Measurements from ENCODE around the gene HMGB2.

Gene HMGB2

GRCh38 chr4:173362666-173363065, 28.5 kb upstream of the HMGB2 start:
- peak; percentile 49 for DNase-seq (ENCODE audit: low read depth)
- no peak for TF ChIP-seq CTCF (IDR thresholded peaks at IDR 0.05; ENCODE audit: control insufficient read depth, extremely low read depth, insufficient read depth)
- no peak overlapping the region for H3K4me3 ChIP-seq (ENCODE audit: low read depth, low read length)

- no peak overlapping the region for H3K4me3 ChIP-seq (ENCODE audit: low read depth, low read length)
- no peak for DNase-seq (ENCODE audit: low read depth)
- peak; percentile 33 for TF ChIP-seq CTCF (IDR thresholded peaks at IDR 0.05; ENCODE audit: control insufficient read depth, extremely low read depth, insufficient read depth)
Observed at GRCh38 chr4:173360587-173361221, 26.5 kb upstream of the HMGB2 start.

- H3K4me3 ChIP-seq (ENCODE audit: low read depth, low read length): no peak overlapping the region
- TF ChIP-seq CTCF (IDR thresholded peaks at IDR 0.05; ENCODE audit: control insufficient read depth, extremely low read depth, insufficient read depth): no peak
- no peak for DNase-seq (ENCODE audit: low read depth)
Observed at GRCh38 chr4:173357939-173358338, 23.8 kb upstream of the HMGB2 start.

DNA sequence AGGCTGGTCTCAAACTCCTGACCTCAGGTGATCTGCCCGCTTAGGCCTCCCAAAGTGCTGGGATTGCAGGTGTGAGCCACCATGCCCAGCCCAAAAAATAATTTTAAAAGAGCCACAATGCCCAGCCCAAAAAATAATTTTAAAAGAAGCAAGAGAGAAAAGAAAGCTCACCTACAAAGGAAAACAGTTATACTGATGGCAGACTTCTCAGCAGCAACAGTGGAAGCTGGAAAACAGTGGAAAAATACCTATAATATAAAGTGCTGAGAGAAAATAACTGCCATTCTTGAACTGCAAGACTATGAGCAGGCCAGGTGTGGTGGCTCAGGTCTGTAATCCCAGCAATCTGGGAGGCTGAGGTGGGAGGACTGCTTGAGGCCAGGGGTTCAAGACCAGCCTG, 13.3 kb upstream of the HMGB2 start:
- no peak for TF ChIP-seq CTCF (IDR thresholded peaks at IDR 0.05; ENCODE audit: control insufficient read depth, extremely low read depth, insufficient read depth)
- no peak overlapping the region for H3K4me3 ChIP-seq (ENCODE audit: low read depth, low read length)
- DNase-seq (ENCODE audit: low read depth): no peak

- no peak overlapping the region for H3K4me3 ChIP-seq (ENCODE audit: low read depth, low read length)
- DNase-seq (ENCODE audit: low read depth): no peak
- TF ChIP-seq CTCF (IDR thresholded peaks at IDR 0.05; ENCODE audit: control insufficient read depth, extremely low read depth, insufficient read depth): no peak
Observed at GRCh38 chr4:173346074-173346473, 11.9 kb upstream of the HMGB2 start.

GRCh38 chr4:173345648-173346047, 11.5 kb upstream of the HMGB2 start:
- no peak for DNase-seq (ENCODE audit: low read depth)
- H3K4me3 ChIP-seq (ENCODE audit: low read depth, low read length): no peak overlapping the region
- no peak for TF ChIP-seq CTCF (IDR thresholded peaks at IDR 0.05; ENCODE audit: control insufficient read depth, extremely low read depth, insufficient read depth)

GRCh38 chr4:173343832-173344397, 9.8 kb upstream of the HMGB2 start:
- no peak for DNase-seq (ENCODE audit: low read depth)
- no peak overlapping the region for H3K4me3 ChIP-seq (ENCODE audit: low read depth, low read length)
- no peak for TF ChIP-seq CTCF (IDR thresholded peaks at IDR 0.05; ENCODE audit: control insufficient read depth, extremely low read depth, insufficient read depth)
